Nephron (organoid): Measurements from ENCODE around the gene AK8.

Source experiments
- H3K27ac Mint-ChIP-seq, 3 experiments: 2 replicates each; pipeline ENCODE4 v1.8.0; 2020; ENCODE audit warnings: mixed read lengths in 3 of 3, mild to moderate bottlenecking in 2 of 3, moderate library complexity in 1 of 3
- H3K27me3 Mint-ChIP-seq: 2 replicates; pipeline ENCODE4 v1.8.0; 2021; ENCODE audit warnings: low read depth, mild to moderate bottlenecking, moderate library complexity, mixed read lengths
- H3K36me3 Mint-ChIP-seq: 2 replicates; pipeline ENCODE4 v1.8.0; 2020; ENCODE audit warnings: low read depth, mixed read lengths
- H3K4me1 Mint-ChIP-seq: 2 replicates; pipeline ENCODE4 v1.8.0; 2020; ENCODE audit warnings: mixed read lengths
- H3K4me3 Mint-ChIP-seq, 3 experiments: 2 replicates each; pipeline ENCODE4 v1.8.0; 2020; ENCODE audit warnings: mild to moderate bottlenecking in 3 of 3, mixed read lengths in 3 of 3, moderate library complexity in 2 of 3
- H3K9me3 Mint-ChIP-seq: 2 replicates; pipeline ENCODE4 v1.8.0; 2020; ENCODE audit warnings: mixed read lengths
- TF ChIP-seq, protein P1 (sequence below), 3 experiments: fragments of 200-600 bp; sonication (generic); IDR thresholded peaks; one replicate each; pipeline ENCODE4 v1.5.0; 2021; ENCODE audit warnings: antibody characterized with exemption in 3 of 3; ENCODE audit not compliant: unreplicated experiment in 3 of 3

Gene AK8

DNA sequence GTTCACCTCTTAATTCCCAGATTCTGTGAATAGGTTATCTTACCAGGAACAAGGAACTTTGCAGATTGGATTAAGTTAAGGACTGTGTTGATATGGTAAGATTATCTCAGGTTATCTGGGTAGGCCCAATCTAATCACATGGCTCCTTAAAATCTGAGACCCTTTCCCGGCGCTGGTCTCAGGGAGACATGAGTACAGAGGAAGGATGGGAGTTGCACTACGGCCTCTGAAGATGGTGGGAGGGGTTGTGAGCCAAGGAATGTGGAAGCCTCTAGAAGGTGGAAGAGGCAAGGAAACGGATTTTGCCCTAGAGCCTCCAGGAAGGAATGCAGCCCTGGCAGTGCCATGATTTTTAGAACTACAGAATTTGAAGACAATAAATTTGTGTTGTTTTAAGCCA lies 95.1 kb downstream of the AK8 start:
- no peak overlapping the region for H3K27ac Mint-ChIP-seq
- H3K4me3 Mint-ChIP-seq = no peak overlapping the region
- peaks cover 10% of the 10 kb centered on the region for H3K9me3 Mint-ChIP-seq
- H3K4me1 Mint-ChIP-seq = peaks cover 5% of the 10 kb centered on the region
- peaks cover 5% of the 10 kb centered on the region for H3K27me3 Mint-ChIP-seq
- TF ChIP-seq, protein P1, sequence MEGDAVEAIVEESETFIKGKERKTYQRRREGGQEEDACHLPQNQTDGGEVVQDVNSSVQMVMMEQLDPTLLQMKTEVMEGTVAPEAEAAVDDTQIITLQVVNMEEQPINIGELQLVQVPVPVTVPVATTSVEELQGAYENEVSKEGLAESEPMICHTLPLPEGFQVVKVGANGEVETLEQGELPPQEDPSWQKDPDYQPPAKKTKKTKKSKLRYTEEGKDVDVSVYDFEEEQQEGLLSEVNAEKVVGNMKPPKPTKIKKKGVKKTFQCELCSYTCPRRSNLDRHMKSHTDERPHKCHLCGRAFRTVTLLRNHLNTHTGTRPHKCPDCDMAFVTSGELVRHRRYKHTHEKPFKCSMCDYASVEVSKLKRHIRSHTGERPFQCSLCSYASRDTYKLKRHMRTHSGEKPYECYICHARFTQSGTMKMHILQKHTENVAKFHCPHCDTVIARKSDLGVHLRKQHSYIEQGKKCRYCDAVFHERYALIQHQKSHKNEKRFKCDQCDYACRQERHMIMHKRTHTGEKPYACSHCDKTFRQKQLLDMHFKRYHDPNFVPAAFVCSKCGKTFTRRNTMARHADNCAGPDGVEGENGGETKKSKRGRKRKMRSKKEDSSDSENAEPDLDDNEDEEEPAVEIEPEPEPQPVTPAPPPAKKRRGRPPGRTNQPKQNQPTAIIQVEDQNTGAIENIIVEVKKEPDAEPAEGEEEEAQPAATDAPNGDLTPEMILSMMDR (IDR thresholded peaks at IDR 0.05; ENCODE audit: unreplicated experiment in 3 of 3) = no peak
- H3K36me3 Mint-ChIP-seq = peaks cover 6% of the 10 kb centered on the region

DNA sequence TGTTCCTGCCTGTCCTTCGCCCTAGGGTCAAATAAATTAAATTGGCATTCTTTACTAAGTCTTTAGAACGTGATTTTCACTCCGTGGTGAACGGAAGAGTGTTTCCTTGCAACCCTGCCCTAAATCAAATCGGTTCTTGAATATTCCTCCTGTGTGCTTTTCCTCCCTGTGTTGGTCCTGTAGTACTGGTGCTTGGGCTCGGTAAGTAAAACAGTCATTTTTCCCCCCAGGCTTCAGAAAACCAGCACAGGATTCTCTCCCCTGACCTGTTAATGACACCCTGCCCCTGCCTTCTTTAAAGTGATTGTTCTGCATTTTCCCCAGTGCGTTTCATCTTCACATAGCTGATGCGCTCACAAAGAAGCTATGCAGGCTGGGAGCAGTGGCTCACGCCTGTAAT lies 96.0 kb downstream of the AK8 start:
- H3K27me3 Mint-ChIP-seq = peaks cover 8% of the 10 kb centered on the region
- H3K4me1 Mint-ChIP-seq = peaks cover 5% of the 10 kb centered on the region
- H3K27ac Mint-ChIP-seq = peak overlapping the region in 1 of 3 experiments; percentile 64
- TF ChIP-seq, protein P1 (IDR thresholded peaks at IDR 0.05; ENCODE audit: unreplicated experiment in 3 of 3) = no peak
- no peak overlapping the region for H3K4me3 Mint-ChIP-seq
- H3K36me3 Mint-ChIP-seq = no peaks in the 10 kb centered on the region
- H3K9me3 Mint-ChIP-seq = peaks cover 6% of the 10 kb centered on the region

DNA sequence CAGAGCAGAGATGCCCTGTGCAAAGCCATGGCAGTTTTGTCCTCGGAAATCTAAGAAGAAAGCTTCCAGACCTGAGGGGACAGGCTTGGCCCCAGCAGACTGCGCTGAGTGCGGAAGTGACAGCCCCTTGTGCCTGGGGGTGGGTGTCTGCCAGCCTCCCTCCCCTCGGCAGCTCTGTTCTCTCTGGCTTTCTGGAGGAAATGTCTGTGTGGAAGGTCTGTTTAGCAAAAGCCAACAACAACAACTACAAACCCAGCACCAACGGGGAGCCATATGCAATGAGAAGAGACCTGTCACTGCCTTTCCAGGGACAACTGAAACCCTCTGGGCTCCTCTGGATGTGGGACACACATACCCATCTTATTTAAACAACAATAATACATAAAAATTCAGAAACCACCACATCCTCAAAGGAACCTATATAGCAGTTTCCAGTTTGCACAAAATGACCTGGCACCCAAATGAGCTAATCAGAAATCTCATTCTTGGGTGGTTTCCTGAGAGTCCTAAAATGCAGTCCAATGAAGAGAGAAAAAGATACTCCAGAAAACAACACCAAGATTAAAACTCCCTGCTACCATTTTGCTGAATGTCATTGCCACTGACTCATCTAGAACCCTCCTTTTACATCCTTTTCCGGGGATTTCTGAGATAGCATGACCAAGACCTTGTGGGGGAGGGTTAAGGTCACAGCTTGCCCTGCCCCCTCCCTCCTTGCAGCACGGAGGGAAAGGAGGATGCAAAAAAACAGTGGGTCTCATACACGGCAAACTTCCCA lies 97.7 kb downstream of the AK8 start:
- Mint-ChIP-seq H3K27ac (peak overlapping the region in 1 of 3 experiments; percentile 65), H3K9me3 (peaks cover 2% of the 10 kb centered on the region), H3K36me3 (no peaks in the 10 kb centered on the region), H3K4me1 (peaks cover 5% of the 10 kb centered on the region), H3K4me3 (no peak overlapping the region), H3K27me3 (peaks cover 8% of the 10 kb centered on the region)
- TF ChIP-seq, protein P1 (IDR thresholded peaks at IDR 0.05; ENCODE audit: unreplicated experiment in 3 of 3) = no peak

DNA sequence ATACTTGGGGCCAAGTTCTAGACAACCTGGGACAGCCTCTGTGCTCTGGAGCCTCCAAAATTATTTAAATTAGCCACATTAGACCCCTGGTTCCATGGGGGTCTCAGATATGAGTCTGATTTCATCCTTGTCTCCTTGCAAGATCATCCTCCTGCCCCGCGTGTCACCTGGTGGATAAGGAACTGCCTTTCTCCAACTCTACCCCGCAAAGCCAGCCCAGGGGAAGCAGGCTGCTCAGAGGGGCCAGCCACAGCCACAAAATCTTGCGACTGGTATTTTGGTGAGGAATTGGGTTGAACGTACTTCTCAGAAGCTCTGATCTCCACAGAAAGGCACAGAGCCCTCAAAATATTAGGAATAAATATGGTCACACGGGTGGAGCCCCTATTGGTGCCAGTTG lies 101.2 kb downstream of the AK8 start:
- Mint-ChIP-seq H3K27me3 (peaks cover 6% of the 10 kb centered on the region), H3K36me3 (peaks cover 7% of the 10 kb centered on the region), H3K9me3 (peaks cover 2% of the 10 kb centered on the region), H3K27ac (no peak overlapping the region), H3K4me1 (peaks cover 3% of the 10 kb centered on the region), H3K4me3 (no peak overlapping the region)
- TF ChIP-seq, protein P1 (IDR thresholded peaks at IDR 0.05; ENCODE audit: unreplicated experiment in 3 of 3) = no peak

DNA sequence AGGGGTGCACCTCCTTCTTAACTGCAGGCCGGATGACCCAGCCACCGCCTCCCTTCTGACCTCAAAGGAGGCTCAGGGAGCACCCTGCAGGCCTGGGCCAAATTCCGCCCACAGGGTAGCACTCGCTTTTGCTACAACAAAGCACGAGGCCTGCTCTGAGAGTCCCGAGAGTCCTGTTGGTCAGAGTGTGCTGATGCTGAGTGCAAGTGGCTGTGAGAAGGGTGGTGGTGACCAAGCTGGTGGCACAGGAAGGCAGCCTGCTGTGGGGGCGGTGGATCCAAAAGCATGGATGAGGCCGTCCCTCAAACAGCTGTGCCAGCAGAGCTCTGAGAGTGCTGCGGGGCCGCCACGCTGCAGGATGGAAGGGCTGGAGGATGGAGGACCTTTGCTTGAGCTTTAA lies 101.8 kb downstream of the AK8 start:
- Mint-ChIP-seq H3K27ac (no peak overlapping the region), H3K4me3 (no peak overlapping the region), H3K27me3 (peaks cover 6% of the 10 kb centered on the region), H3K4me1 (no peaks in the 10 kb centered on the region), H3K9me3 (peaks cover 6% of the 10 kb centered on the region), H3K36me3 (peaks cover 11% of the 10 kb centered on the region)
- TF ChIP-seq, protein P1 (IDR thresholded peaks at IDR 0.05; ENCODE audit: unreplicated experiment in 3 of 3) = no peak

DNA sequence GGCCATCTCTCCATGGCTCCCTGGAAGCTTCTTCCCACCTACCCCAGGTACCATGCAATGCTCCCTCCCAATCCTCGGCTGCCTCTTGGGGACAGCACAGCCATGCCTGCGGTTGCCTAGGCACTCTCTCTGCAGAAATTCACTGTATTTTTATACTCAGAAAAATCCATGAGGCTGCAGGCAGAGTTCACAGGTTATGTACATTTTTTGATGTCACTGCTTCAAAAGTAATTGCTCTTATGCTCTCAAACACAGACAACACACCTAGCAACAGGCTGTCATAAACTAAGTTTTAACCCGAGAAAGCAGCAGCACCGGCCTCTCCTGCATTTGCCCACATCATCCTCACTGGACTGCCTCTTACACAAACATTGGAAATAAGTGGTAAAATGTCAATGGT lies 102.4 kb downstream of the AK8 start:
- Mint-ChIP-seq H3K27ac (no peak overlapping the region), H3K36me3 (peaks cover 11% of the 10 kb centered on the region), H3K9me3 (peaks cover 6% of the 10 kb centered on the region), H3K4me3 (no peak overlapping the region), H3K27me3 (peaks cover 6% of the 10 kb centered on the region), H3K4me1 (no peaks in the 10 kb centered on the region)
- TF ChIP-seq, protein P1 (IDR thresholded peaks at IDR 0.05; ENCODE audit: unreplicated experiment in 3 of 3) = no peak
